Measurements from ENCODE around the gene SCML2. TPM values are rescaled to one million over a fixed set of nuclear protein-coding genes. Genes with fewer than 3 reads are reported as not detected.

Gene SCML2
- total and polyA plus RNA-seq, 2 of the 8 experiments (the other 6 are each of a cell fraction or from before 2014, with no cell fraction given), result 14.6 to 18.9 TPM

DNA sequence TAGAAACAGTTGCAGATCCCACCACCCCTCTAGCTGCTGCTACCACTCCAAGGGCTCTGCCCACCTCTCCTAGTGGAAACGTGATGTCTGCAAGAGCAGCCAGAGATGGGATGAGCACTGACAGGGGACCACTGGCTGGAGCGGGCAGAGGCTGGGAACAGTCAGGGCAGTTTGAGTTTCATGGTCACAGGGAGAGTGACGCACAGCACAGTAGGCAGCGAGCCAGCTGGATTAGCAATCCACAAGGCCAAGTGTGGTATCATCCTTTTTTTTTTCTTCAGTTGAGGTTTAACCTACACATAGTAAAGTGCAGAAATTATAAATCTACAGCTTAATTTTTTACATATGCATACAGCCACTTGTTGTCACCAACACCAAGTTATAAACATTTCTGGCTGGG is 6.4 kb upstream of the SCML2 start:
- Histone ChIP-seq H2BK120ac (replicated peaks; ENCODE audit: low read depth, low read length) (no peak overlapping the region), H3K4me1 (replicated peaks in 1 of 4; ENCODE audit: control insufficient read depth in 3 of 4, insufficient read depth in 4 of 4, low read length in 3 of 4) (no peaks in the 10 kb centered on the region), H2AK5ac (ENCODE audit: low read depth, low read length) (no peak overlapping the region), H3K23ac (ENCODE audit: insufficient read length) (no peak overlapping the region), H2BK20ac (ENCODE audit: low read length) (no peak overlapping the region), H3K4me2 (ENCODE audit: insufficient read depth in 1 of 2, low read depth in 2 of 2, low read length in 2 of 2) (no peak overlapping the region), H3K27me3 (replicated peaks in 1 of 4; ENCODE audit: control insufficient read depth in 3 of 4, extremely low read depth in 1 of 4, insufficient read depth in 3 of 4, low read length in 3 of 4) (0 out of 7 replicates have a peak, but pooled peaks cover 0 to under 1% (median 0%) of the 10 kb centered on the region in 4 experiments), H3K79me2 (ENCODE audit: control insufficient read depth in 1 of 2, insufficient read depth in 2 of 2, low read length in 2 of 2) (no peaks in the 10 kb centered on the region), H4K5ac (ENCODE audit: insufficient read length, low read depth, low read length) (no peak overlapping the region), H2BK12ac (ENCODE audit: low read depth, low read length) (no peak overlapping the region), H3K14ac (ENCODE audit: insufficient read length) (no peak overlapping the region), H3K36me3 (ENCODE audit: control insufficient read depth in 2 of 4, insufficient read depth in 4 of 4, low read length in 3 of 4) (no peaks in the 10 kb centered on the region), H2BK5ac (ENCODE audit: low read depth, low read length) (no peak overlapping the region), H3K27ac (ENCODE audit: low read depth, low read length) (no peak overlapping the region), H3K4me3 (ENCODE audit: extremely low read depth in 1 of 4, insufficient read depth in 2 of 4, low read depth in 3 of 4, low read length in 4 of 4) (no peak overlapping the region), H4K20me1 (replicated peaks in 1 of 2; ENCODE audit: control insufficient read depth in 1 of 2, insufficient read depth in 2 of 2, low read length in 2 of 2) (no peaks in the 10 kb centered on the region), H3K9ac (replicated peaks in 1 of 4; ENCODE audit: extremely low read depth in 1 of 4, low read depth in 3 of 4, low read length in 3 of 4) (no peak overlapping the region), H2BK15ac (ENCODE audit: low read length) (no peak overlapping the region), H4K91ac (replicated peaks; ENCODE audit: insufficient read length, low read length) (no peak overlapping the region), H3K23me2 (ENCODE audit: low read depth, low read length) (no peaks in the 10 kb centered on the region), H3K79me1 (ENCODE audit: low read depth, low read length) (no peaks in the 10 kb centered on the region), H2AFZ (ENCODE audit: low read length) (no peak overlapping the region), H4K8ac (ENCODE audit: extremely low read depth, insufficient read depth, low read length) (no peak overlapping the region), H3K56ac (replicated peaks; ENCODE audit: insufficient read length, low read depth, low read length) (no peak overlapping the region), H3K9me3 (ENCODE audit: insufficient read depth in 2 of 2, low read depth in 1 of 2, low read length in 1 of 2) (no peaks in the 10 kb centered on the region), H3K18ac (ENCODE audit: extremely low read depth, low read length) (no peak overlapping the region), H3K4ac (replicated peaks; ENCODE audit: insufficient read length, low read depth, low read length) (no peak overlapping the region)
- POLR2A ChIA-PET (ENCODE audit: partially characterized antibody), result no interaction called here
- WGBS, 2 experiments (ENCODE audit: extremely low coverage in 1 of 2, insufficient coverage in 1 of 2, insufficient read length in 1 of 2, insufficient replicate concordance in 2 of 2, low coverage in 1 of 2, low lambda C conversion rate in 2 of 2, missing lambda C conversion rate in 1 of 2), result 87% methylated on average over 4 of the region's 4 CpGs; no CpG with 5 or more reads in 1 of the 2 experiments
- CTCF ChIA-PET (ENCODE audit: partially characterized antibody), result interaction anchor here (0.5 kb wide), 1 partner anchor 1575 kb away, joined by 3 read pairs; no protein-coding TSS in a partner anchor
- DNase-seq (ENCODE audit: low read depth in 1 of 2, low spot score in 2 of 2), result no peak
- FAIRE-seq, result no peak
- TF ChIP-seq KDM4A (IDR thresholded peaks at IDR 0.05; ENCODE audit: low read depth, low read length, severe bottlenecking), result no peak
